Stimulated activated CD8-positive, alpha-beta memory T cell treated with anti-CD3 and anti-CD28 coated beads, Interleukin-12 subunit alpha, Interleukin-12 subunit beta, amount 100 ng/mL, for 1 hour (primary cell): ENCODE data around the gene KYNU.
A peak's percentile ranks its signal among the peaks of the same experiment; 100 is the strongest.
"Not testable (repeated sequence)": the region's sequence is repeated elsewhere in the genome, so short reads cannot be mapped to it uniquely, and the experiment has no call there.

ENCODE experiments used
- DNase-seq: peaks from one replicate; pipeline ENCODE4 v3.0.0-alpha.2; 2020; ENCODE audit warnings: low read depth

Gene KYNU

DNA sequence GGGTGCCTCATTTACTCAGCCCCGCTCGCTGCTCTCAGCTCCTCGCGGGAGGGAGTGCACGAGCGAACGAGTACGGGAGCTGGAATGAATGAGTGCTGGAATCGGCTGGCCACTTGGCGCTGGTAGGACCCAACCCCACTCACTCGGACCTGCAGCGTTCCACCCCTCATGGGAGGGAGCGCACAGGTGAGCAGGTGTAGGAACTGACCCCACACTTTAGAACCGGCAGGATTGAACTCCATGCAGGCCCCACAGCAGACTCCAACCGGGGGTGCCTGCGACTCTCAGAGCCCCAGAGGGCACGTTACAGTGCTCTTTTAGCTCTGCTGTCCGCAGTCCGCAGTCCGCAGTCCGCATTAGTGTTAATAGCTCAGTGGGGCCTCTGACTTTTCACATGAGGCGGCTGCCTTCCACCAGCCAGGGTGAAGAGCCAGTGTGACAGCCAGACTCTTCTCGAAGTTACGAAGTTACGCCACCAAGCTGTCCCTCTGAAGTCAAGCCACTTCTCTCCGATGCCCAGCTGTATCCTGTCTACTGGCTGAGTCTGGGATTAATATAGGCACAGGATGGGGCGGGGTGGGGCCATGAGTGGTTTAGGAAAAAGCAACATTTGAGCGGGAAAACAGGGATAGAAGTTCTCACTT, 149.1 kb downstream of the KYNU start:
- DNase-seq: no peak

DNA sequence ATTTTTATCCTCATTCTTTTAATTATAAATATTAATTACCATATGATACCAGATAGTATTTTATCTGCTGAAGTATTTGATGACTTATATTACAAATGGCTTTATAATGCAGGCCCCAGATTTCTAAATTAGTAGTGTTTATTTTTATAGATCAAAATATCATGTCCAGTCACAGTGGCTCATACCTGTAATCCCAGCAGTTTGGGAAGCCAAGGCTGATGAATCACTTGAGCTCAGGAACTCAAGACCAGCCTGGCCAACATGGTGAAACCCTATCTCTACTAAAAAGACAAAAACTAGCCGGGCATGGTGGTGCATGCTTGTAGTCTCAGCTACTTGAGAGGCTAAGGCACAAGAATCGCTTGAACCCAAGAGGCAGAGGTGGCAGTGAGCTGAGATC, 151.7 kb downstream of the KYNU start:
- no peak for DNase-seq

DNA sequence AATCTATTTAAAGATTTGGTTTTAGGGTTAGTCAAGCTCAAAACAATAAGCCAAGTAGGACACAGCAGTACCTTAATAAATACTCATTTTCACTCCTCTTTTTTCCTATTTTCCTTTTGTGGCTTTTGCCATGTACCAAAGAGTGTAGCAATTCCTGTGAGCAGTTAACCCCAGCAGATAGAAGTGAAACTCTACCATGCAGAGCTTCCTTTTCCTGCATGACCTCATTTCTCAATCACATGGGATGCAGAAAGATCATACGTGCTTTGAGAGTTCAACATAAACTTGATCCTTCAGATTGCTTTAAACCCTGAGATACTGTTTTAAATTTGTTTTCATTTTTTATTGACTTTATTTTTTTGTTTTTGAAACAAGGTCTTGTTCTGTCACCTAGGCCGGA, 152.7 kb downstream of the KYNU start:
- no peak for DNase-seq

DNA sequence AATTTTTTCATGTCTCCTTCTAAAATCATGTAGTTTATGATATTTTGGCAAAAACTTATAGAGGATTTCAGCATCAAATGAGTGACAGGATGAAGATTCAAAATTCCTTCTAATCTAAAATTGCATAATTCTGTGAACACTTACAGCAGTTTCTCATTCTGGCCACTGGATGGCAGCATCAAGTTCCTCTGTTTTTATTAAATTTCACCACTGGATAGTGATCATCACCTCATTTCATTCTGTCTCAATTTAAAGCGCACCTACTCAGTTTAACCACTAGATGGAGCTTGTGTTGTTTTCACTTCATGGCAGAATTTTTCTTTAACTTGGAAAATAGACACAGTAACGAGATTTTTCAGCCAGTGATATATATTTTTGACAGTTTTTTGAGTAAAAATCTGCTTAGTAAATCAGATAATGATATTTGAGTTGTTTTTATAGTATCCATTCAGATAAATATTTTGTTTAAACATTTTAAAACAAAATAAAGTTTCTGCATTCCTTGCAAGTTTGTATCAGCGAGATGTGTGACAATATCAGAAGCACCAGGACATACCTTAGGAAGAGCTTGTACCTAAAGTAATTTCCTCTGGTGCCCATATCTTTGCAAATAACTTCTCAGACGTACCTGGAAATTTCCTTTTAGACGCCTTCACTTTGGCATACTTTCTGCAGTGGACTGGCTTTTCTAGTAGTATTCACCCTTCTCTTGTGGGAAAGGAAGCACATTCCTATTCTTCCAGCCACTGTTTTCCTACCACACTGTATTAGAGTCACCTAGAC, 157.0 kb downstream of the KYNU start:
- peak; percentile 39 for DNase-seq

DNA sequence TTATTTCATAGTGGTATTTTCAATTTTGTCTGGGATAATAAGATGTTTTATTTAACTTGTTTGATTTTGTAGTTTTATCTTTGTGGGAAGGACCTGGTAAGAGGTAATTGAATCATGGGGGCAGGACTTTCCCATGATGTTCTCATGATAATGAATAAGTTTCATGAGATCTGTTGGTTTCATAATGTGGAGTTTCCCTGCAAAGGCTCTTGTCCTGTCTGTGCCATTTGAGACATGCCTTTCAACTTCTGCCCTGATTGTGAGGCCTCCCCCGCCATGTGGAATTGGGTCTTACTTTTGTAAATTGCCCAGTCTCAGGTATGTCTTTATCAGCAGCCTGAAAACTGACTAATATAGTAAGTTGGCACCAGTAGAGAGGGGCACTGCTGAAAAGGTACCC, 174.0 kb downstream of the KYNU start:
- DNase-seq: no peak

DNA sequence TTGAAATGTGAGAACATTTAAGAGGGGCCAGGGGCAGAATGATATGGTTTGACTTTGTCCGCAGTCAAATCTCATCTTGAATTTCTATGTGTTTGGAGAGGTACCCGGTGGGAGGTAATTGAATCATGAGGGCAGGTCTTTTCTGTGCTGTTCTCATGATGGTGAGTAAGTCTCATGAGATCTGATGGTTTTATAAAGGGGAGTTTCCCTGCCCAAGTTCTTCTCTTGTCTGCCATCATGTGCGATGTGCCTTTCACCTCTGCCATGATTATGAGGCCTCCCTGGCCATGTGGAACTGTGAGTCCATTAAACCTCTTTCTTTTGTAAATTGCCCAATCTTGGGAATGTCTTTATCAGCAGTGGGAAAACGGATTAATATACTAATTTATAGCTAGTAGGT, 176.0 kb downstream of the KYNU start:
- not testable (repeated sequence) for DNase-seq

DNA sequence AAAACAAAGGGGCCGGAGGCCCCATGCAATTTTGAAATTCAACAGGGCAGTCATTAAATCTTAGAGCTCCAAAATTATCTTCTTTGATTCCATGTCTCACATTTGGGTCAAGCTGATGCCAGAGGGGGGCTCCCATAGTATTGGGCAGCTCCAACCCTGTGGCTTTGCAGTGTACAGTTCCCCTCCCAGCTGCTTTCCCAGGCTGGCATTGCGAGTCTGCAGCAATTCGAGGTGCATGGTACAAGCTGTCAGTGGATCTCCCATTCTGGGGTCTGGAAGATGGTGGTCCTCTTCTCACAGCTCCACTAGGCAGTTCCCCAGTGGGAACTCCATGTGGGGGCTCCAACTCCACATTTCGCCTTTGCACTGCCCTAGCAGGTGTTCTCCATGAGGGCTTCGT, 179.1 kb downstream of the KYNU start:
- DNase-seq: no peak

DNA sequence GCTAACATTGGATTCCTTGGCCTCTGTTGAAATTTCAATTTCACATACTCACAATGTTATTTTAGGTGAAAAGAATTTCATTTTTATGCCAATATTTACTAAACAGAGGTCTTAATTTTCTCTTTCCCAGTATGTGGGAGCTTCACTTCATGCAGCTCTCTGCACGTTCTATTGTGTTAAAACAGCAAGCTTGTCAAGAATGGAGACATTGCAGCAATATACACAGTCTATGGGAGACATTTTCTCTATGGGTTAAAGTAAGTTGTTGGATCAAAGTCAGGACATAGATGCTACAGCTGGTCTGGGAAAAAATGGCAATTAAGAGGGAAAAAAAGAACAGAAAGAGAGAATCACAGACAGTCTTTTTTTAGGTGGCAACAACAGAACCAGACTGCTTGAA, 181.4 kb downstream of the KYNU start:
- no peak for DNase-seq

DNA sequence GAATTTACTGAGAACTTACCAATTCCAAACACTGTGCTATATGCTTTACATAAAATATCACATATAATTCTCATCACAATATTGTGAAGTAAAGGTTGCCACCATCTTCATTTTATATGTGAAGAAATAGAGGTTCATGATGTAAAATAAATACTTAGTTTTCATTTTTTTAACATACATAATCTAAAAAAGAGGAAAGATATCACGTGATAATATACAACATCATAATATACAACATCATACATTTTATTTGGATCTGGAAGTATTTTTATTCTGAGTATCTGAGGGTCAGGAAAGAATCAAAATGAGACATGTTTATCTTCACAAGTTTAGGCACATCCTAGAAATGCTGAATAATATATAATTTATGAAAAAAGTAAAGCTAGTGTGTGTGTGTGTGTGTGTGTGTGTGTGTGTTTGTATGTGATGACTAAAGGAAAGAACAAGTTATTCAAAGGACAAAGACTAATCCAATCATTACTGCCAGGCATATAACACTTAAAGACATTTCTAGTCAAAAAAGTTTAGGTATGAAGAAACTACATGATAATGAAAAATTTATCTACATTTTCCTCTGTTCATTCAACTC, 186.2 kb downstream of the KYNU start:
- DNase-seq: no peak

DNA sequence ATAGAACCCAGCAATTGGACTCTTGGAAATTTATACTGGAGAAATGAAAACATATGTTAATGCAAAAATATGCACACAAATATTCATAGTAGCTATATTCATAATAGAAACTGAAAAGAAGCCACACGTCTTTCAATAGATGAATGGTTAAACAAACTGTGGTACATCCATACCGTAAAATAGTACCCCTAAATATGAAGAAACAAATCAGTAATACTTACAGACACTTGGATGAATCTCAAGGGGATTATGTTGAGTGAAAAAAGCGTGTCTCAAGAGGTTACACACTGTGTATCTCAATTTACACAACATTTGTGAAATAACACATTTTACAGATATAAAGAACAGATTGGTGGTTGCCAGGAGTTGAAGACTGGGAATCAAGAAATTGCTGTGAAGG, 190.6 kb downstream of the KYNU start:
- DNase-seq: no peak

DNA sequence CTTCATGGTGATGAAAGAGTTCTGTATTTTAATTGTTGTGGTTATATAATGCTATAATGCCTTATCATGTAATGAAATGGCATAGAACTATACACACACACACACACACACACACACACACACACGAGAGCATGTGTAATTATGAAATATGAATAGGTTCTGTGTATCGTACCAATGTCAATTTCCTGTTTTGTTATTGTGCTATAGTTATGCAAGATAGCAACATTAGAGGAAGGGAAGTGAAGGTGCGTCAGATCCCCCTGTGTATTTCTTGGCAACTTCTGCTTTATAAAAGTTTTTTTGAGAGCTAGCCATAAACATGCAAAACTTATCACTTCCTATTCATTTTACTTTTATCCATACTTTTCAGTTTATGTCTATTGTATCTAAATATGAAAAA, 191.0 kb downstream of the KYNU start:
- DNase-seq: no peak

DNA sequence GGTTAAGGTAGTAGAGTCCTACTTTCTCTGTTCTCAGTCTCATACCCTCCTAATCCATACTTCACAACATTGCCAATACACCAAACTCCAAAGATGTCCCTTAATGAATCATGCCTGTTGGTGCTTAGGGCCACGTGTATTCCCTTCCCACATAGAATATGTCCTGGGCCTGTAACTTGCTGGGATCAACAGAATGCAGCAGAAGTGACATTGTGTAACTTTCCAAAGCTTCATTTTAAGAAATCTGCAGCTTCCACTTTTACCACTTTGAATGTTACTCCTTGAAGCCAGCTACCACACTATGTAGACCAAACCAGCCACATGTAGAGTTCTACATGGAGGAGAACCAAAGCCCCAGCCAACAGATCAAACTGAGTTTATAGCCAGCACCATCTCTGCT, 193.2 kb downstream of the KYNU start:
- DNase-seq: no peak

DNA sequence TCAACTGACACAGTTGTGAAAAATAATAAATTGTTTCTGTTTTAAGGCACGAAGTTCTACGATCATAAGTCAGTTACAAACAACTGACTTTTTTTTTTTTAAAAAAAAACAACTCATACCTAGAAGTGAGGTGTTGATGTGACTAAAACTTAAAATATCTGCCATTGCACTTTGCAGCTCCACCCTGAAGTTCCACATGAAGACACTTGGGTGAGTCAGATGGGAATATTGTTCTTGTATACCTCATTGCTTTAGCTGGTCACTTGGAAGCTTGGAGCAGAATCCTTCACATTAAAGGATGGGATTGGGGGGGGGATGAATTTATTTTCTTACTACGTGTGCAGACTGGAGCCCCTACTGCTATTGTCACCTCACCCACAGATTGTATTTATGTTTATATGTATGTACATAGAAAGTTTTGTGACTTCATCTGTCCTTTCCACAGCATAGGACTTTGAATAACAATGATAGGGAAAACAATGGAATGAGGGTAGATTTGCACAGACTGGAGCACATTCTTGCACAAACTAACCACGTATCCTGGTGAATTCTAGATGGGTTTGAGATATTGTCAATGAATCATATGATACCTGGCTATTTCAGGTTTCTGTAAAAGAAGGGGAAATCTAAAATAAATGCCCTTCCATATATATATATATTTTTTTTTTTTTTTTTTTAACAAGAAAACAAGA, 193.9 kb downstream of the KYNU start:
- DNase-seq: no peak

DNA sequence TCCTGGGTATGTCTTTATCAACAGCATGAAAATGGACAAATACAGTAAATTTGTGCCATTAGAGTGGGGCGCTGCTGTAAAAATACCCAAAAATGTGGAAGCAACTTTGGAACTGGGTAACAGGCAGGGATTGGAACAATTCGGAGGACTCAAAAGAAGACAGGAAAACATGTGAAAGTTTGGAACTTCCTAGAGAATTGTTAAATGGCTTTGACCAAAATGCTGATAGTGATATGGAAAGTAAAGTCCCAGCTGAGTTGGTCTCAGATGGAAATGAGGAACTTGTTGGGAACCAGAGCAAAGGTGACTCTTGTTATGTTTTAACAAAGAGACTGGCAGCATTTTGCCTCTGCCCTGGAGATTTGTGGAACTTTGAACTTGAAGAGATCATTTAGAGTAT, 197.4 kb downstream of the KYNU start:
- DNase-seq: not testable (repeated sequence)

DNA sequence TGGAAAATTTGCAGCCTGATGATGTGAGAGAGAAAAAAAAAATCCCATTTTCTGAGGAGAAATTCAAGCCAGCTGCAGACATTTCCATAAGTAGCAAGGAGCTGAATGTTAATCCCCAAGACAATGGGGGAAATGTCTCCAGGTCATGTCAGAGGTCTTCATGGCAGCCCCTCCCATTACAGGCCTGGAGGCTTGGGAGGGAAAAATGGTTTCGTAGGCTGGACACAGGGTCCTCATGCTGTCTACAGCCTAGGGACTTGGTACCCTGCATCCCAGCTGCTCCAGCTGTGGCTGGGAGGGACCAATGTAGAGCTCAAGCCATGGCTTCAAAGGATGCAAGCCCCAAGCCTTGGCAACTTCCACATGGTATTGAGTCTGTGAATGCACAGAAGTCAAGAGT, 198.2 kb downstream of the KYNU start:
- DNase-seq: no peak

DNA sequence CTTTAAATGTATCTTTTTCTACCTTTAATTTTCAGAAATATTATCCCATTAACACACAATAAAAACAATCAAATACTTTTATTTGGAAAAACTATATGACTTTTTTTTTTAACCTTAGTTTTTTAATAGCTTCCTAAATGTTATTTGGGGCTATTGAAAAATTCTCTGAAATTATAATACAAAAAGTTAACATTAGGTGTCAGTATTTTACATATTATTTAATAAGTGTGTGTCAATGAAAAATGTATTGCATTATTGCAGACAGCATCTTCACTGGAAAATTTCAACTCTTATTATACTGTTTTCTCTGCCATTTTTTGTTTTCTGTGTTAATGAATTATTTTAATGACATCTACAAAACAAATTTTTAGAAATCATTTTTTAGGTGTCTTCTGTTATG, 200.6 kb downstream of the KYNU start:
- DNase-seq: no peak

DNA sequence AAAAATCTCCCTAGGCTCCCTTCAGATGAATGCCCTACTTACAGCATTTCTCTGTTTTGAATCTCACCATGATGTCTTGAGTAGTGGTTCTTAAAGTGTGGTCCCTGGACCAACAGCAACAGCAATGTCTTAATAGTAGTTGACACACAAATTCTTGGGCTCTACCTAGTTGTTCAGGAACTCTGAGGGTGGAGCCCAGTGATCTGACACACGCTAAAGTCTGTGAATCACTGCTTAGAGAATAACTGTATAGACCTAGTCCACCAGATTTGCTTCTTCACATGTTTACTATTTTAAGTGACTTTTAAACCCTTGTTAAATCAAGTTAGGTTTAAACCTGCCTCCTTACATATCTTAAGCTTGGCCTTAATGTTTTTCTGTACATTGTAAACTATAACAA, 204.2 kb downstream of the KYNU start:
- DNase-seq: no peak

DNA sequence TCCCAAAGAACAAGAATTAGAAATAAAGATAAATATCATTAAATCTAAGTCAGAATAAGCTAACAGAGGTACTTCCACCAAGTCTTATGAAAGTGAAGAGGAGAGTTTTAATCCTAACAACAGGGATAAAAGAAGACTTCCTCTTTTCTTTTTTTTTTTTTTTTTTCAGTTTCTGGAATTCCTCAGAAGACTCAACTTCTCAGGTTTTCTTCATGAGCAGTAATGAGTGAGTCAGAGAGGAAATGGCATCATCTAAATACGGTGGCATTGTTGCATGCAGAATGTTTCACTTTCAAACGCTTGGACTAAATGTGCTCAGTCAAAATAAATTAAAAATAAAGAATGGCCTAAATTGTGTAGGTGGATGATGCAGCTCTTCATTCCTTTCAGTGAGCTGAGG, 206.2 kb downstream of the KYNU start:
- no peak for DNase-seq

DNA sequence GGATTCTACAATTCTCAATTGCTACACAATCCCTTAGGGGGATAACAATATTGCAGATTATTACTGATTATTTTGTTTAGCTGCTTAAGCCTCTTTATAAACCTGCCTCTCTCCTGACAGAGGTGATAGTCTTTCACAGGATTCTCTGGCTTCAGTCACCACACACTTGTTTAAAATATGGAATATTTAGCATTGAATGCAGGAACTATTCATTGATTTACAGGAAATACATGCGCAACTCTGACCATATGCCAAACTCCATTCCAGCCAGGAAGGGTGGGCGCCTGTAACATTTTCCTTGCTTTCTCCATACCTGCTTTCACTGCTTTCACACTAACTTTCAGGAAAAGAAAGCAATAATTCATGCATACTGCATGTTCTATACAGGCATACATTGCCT, 207.0 kb downstream of the KYNU start:
- no peak for DNase-seq

DNA sequence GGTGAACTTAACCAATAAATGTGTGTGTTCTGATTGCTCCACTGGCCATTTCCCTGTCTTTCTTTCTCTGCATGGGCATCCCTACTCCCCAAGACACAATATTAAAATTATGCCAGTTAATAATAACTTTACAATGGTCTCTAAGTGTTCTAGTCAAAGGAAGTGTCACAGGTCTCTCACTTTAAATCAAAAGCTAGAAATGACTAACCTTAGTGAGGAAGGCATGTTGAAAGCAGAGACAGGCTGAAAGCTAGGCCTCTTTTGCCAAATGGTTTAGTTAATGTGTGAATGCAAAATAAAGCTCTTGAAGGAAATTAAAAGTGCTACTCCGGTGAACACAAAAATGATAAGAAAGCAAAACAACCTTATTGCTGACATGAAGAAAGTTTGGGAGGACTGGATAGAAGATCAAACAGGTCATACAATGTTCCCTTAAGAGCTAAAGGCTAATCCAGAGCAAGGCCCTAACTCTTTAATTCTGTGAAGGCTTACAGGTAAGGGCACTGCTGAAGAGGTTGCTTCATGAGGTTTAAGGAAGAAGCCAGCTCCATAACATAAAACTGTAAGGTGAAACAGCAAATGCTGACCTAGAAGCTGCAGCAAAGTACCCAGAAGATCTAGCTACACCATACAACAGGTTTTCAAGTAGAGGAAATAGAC, 207.8 kb downstream of the KYNU start:
- DNase-seq: no peak

DNA sequence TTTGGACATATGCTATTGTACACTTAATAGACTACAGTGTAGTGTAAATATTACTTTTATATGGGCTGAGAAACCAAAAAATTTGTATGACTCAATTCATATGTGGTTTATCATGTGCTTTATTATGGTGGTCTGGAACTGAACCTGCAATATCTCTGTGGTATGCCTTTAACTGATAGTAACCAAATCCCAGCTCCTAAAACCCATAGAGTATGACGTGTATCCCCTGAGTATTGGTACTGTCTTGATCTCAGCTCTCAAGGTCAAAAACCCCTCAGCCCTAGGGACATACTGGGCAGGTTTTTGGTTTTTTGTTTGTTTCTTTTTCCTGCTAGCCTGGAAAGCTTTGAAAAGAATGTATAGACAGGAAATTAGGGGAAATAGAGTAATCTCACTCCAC, 209.6 kb downstream of the KYNU start:
- DNase-seq: no peak

DNA sequence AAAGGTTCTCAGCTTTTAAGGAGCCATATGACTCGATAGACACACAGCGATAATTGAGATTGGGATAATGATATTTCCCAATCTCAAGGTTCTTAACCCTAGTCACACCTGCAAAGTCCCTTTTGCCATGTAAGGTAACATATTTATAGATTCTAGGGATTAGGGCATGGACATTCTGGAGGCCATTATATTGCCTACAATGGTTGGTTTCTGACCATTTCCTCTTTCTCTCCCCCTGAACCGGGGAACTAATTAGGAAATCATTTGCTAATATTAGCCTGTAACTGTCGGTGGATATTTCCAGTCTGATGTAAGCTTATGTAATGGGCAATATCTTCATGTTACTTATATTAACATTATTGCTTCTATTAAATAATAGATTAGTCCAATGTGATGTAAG, 210.9 kb downstream of the KYNU start:
- DNase-seq: no peak

DNA sequence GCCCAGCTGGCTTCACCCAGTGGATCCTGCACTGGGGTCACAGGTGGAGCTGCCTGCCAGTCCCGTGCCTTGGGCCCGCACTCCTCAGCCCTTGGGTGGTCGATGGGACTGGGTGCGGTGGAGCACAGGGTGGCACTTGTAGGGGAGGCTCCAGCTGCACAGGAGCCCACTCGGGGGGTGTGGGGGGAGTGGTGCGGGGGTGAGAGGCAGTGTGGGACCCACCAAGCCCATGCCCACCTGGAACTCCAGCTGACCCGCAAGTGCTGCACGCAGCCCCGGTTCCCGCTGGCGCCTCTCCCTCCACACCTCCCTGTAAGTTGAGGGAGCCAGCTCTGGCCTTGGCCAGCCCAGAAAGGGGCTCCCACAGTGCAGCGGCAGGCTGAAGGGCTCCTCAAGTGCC, 212.1 kb downstream of the KYNU start:
- not testable (repeated sequence) for DNase-seq
